HG03378 (cell line): ENCODE results near the gene FNDC3B.

Experiments used
- ATAC-seq: cut with Tn5 transposase; IDR thresholded peaks from one replicate; pipeline ENCODE4 v1.9.1; 2021; ENCODE audit warnings: mild to moderate bottlenecking, moderate library complexity; ENCODE audit not compliant: unreplicated experiment

The FNDC3B gene

GRCh38 chr3:172277151-172277652 is 237.8 kb downstream of the FNDC3B start:
- ATAC-seq, result no peak

GRCh38 chr3:172279191-172279640 is 239.8 kb downstream of the FNDC3B start:
- ATAC-seq, result no peak

- ATAC-seq, result no peak
These were observed 240.6 kb downstream of the FNDC3B start for GRCh38 chr3:172279974-172280373.

- ATAC-seq, result no peak
These were observed 241.2 kb downstream of the FNDC3B start for GRCh38 chr3:172280406-172281051.

GRCh38 chr3:172281884-172282283 is 242.5 kb downstream of the FNDC3B start:
- ATAC-seq, result no peak

GRCh38 chr3:172282850-172283249 is 243.5 kb downstream of the FNDC3B start:
- no peak for ATAC-seq

GRCh38 chr3:172283841-172284357 is 244.5 kb downstream of the FNDC3B start:
- ATAC-seq, result no peak

- ATAC-seq, result no peak
These were observed 246.5 kb downstream of the FNDC3B start for GRCh38 chr3:172285844-172286243.

- no peak for ATAC-seq
These were observed 247.3 kb downstream of the FNDC3B start for GRCh38 chr3:172286548-172287148.

- ATAC-seq, result no peak
These were observed 248.6 kb downstream of the FNDC3B start for GRCh38 chr3:172287937-172288477.

- no peak for ATAC-seq
These were observed 249.3 kb downstream of the FNDC3B start for GRCh38 chr3:172288651-172289050.

- ATAC-seq, result no peak
These were observed 250.2 kb downstream of the FNDC3B start for GRCh38 chr3:172289583-172289982.

GRCh38 chr3:172290457-172290856 is 251.1 kb downstream of the FNDC3B start:
- ATAC-seq, result no peak

- no peak for ATAC-seq
These were observed 252.3 kb downstream of the FNDC3B start for GRCh38 chr3:172291650-172292049.

- no peak for ATAC-seq
These were observed 253.0 kb downstream of the FNDC3B start for GRCh38 chr3:172292422-172292821.

- ATAC-seq, result no peak
These were observed 253.7 kb downstream of the FNDC3B start for GRCh38 chr3:172293093-172293492.

GRCh38 chr3:172294223-172294806 is 254.9 kb downstream of the FNDC3B start:
- no peak for ATAC-seq

- ATAC-seq, result no peak
These were observed 257.0 kb downstream of the FNDC3B start for GRCh38 chr3:172296248-172296974.

GRCh38 chr3:172296975-172297332 is 257.6 kb downstream of the FNDC3B start:
- no peak for ATAC-seq

GRCh38 chr3:172298247-172298646 is 258.9 kb downstream of the FNDC3B start:
- ATAC-seq, result no peak

GRCh38 chr3:172300187-172300586 is 260.8 kb downstream of the FNDC3B start:
- ATAC-seq, result no peak
